Endothelial cell of umbilical vein (primary cell): ENCODE measurements around the gene IFNA8. TPM values are rescaled to one million over a fixed set of nuclear protein-coding genes. Genes with fewer than 3 reads are reported as not detected.
"Not testable (repeated sequence)": the region's sequence is repeated elsewhere in the genome, so short reads cannot be mapped to it uniquely, and the experiment has no call there.

Experiments
- BruUV-seq: library from RNA; stranded (reverse); fragments of 400-500 nt; replicated peaks from 2 replicates; lab custom pipeline; 2021; lab: Mats Ljungman, UMichigan
- CTCF ChIA-PET: fragments of 300-600, 350-600 bp; sonication (Branson Sonifier 250); formaldehyde crosslinking; loops from one replicate; lab custom pipeline; 2021; ENCODE audit warnings: antibody characterized with exemption, inconsistent platforms; lab: Charles Lee
- POLR2A ChIA-PET: fragments of 300-600, 350-600 bp; sonication (Branson Sonifier 250); formaldehyde crosslinking; loops from one replicate; lab custom pipeline; 2021; ENCODE audit warnings: antibody characterized with exemption, inconsistent platforms; lab: Charles Lee
- DNase-seq: peaks from one replicate; pipeline ENCODE4 v3.0.0-alpha.2; 2011; ENCODE audit warnings: low read depth, low spot score
- FAIRE-seq: peaks from 2 replicates; lab custom pipeline; 2011; peaks lifted over from hg19 to GRCh38; lab: Jason Lieb, UNC
- H2AFZ ChIP-seq: 2 replicates; pipeline ENCODE4 v1.6.0; 2012; ENCODE audit warnings: low read depth, low read length, control low read depth, inconsistent platforms
- H3K27ac ChIP-seq: 2 replicates; pipeline ENCODE4 v1.5.1; 2011; ENCODE audit warnings: low read depth, mild to moderate bottlenecking, control low read depth, low read length, moderate library complexity; ENCODE audit not compliant: insufficient read depth
- H3K27me3 ChIP-seq, 2 experiments: 2 replicates each; pipeline versions ENCODE4 v1.6.0 to v1.6.1; 2011; ENCODE audit warnings: low read length in 2 of 2, mixed read lengths in 1 of 2; ENCODE audit not compliant: control insufficient read depth in 2 of 2, insufficient read depth in 2 of 2
- H3K36me3 ChIP-seq, 2 experiments: 2 replicates in 1 of 2; 3 replicates in 1 of 2; pipeline ENCODE4 v1.5.1; 2011; ENCODE audit warnings: low read length in 2 of 2, mild to moderate bottlenecking in 1 of 2, moderate library complexity in 1 of 2; ENCODE audit not compliant: control insufficient read depth in 2 of 2, insufficient read depth in 2 of 2; ENCODE audit errors: extremely low read depth in 1 of 2
- H3K4me1 ChIP-seq: 3 replicates; pipeline ENCODE4 v1.5.1; 2011; ENCODE audit warnings: mild to moderate bottlenecking, low read length; ENCODE audit not compliant: control insufficient read depth, insufficient read depth; ENCODE audit errors: extremely low read depth
- H3K4me2 ChIP-seq: 2 replicates; pipeline ENCODE4 v1.6.1; 2011; ENCODE audit warnings: low read length, control low read depth, mixed read lengths; ENCODE audit not compliant: insufficient read depth
- H3K4me3 ChIP-seq, 3 experiments: fragments of 200-600 bp in 1 of 3; sonication (generic), shearing (Covaris generic) in 1 of 3; replicated peaks in 1 of 3; 2 replicates each; pipeline ENCODE4 v1.5.1; 2011 to 2016; ENCODE audit warnings: control low read depth in 3 of 3, low read length in 3 of 3, mild to moderate bottlenecking in 2 of 3, inconsistent platforms in 1 of 3, low read depth in 1 of 3, moderate library complexity in 1 of 3; ENCODE audit not compliant: insufficient read depth in 1 of 3
- H3K79me2 ChIP-seq: 2 replicates; pipeline ENCODE4 v1.6.0; 2012; ENCODE audit warnings: low read length, inconsistent platforms; ENCODE audit not compliant: control insufficient read depth, insufficient read depth
- H3K9ac ChIP-seq: replicated peaks from 2 replicates; pipeline ENCODE3; 2011; ENCODE audit warnings: low read length, control low read depth; ENCODE audit not compliant: insufficient read depth; ENCODE audit errors: extremely low read depth
- H3K9me1 ChIP-seq: replicated peaks from 3 replicates; pipeline ENCODE4 v1.6.0; 2011; ENCODE audit warnings: mild to moderate bottlenecking, low read length; ENCODE audit not compliant: control insufficient read depth, insufficient read depth; ENCODE audit errors: extremely low read depth
- H3K9me3 ChIP-seq: replicated peaks from 2 replicates; pipeline ENCODE4 v1.5.1; 2012; ENCODE audit warnings: low read length, inconsistent platforms; ENCODE audit not compliant: control insufficient read depth, insufficient read depth
- H4K20me1 ChIP-seq: replicated peaks from 2 replicates; pipeline ENCODE3; 2011; ENCODE audit warnings: mild to moderate bottlenecking, low read length; ENCODE audit not compliant: control insufficient read depth, insufficient read depth; ENCODE audit errors: extremely low read depth
- EZH2 ChIP-seq: IDR thresholded peaks from 2 replicates; pipeline ENCODE4 v1.6.1; 2012; ENCODE audit warnings: borderline replicate concordance, low read depth, mild to moderate bottlenecking, moderate library complexity, low read length, inconsistent platforms; ENCODE audit not compliant: severe bottlenecking
- FOS ChIP-seq: IDR thresholded peaks from 2 replicates; pipeline ENCODE4 v1.6.1; 2011; ENCODE audit warnings: mild to moderate bottlenecking, low read length, moderate library complexity, borderline replicate concordance; ENCODE audit not compliant: insufficient read depth
- GATA2 ChIP-seq: IDR thresholded peaks from 2 replicates; pipeline ENCODE4 v1.7.0; 2011; ENCODE audit warnings: low read depth, mild to moderate bottlenecking, moderate library complexity, mixed read lengths, low read length; ENCODE audit not compliant: insufficient read length, insufficient read depth
- JUN ChIP-seq: IDR thresholded peaks from 2 replicates; pipeline ENCODE4 v1.6.1; 2011; ENCODE audit warnings: borderline replicate concordance, low read depth; ENCODE audit not compliant: insufficient read length, insufficient read depth
- MYC ChIP-seq: IDR thresholded peaks from one replicate; pipeline ENCODE4 v1.6.1; 2011; ENCODE audit warnings: mild to moderate bottlenecking, low read depth, low read length
- POLR2A ChIP-seq: IDR thresholded peaks from 2 replicates; pipeline ENCODE4 v1.6.1; 2012; ENCODE audit warnings: low read depth, mild to moderate bottlenecking, control low read depth, low read length
- POLR2AphosphoS5 ChIP-seq: IDR thresholded peaks from 2 replicates; pipeline ENCODE4 v1.6.1; 2012; ENCODE audit warnings: low read depth, mild to moderate bottlenecking, control low read depth, low read length, moderate library complexity; ENCODE audit not compliant: insufficient read depth
- dilution Hi-C: fragments of 300-500 bp; cut with MboI; formaldehyde crosslinking; loops from one replicate; pipeline ENCODE4 v1.15.0; 2019; ENCODE audit warnings: low sequenced_read_pairs; ENCODE audit not compliant: extremely low pct_ligation_motif_present
- intact Hi-C: fragments of 100-400 bp; cut with micrococcal nuclease; formaldehyde crosslinking; loops from one replicate; pipeline ENCODE4 v1.10.0; 2022
- polyA plus RNA-seq, 4 experiments: library from polyadenylated mRNA; depleted of rRNA in 3 of 4; stranded (reverse) in 3 of 4; unstranded in 1 of 4; fragments of >200 nt; gene quantifications; 2 replicates each; pipeline versions ENCODE4 v1.2.1 to v1.2.3, GENCODE V29; 2011 to 2012; ENCODE audit warnings: missing spikeins in 1 of 4
- total RNA-seq: library from RNA; stranded (reverse); gene quantifications from 2 replicates; pipeline ENCODE4 v1.2.3, GENCODE V29; 2021
- TF ChIP-seq, protein P1 (sequence below), 2 donors: IDR thresholded peaks; 1 replicate in 1 of 2; 2 replicates in 1 of 2; pipeline ENCODE4 v1.5.1; 2011; ENCODE audit warnings: low read length in 2 of 2, mild to moderate bottlenecking in 2 of 2, moderate library complexity in 2 of 2, control low read depth in 1 of 2, inconsistent platforms in 1 of 2, low read depth in 1 of 2; ENCODE audit not compliant: insufficient read depth in 1 of 2; ENCODE audit errors: extremely low read depth in 1 of 2
- TF ChIP-seq, protein P2 (sequence below): IDR thresholded peaks from 2 replicates; pipeline ENCODE4 v1.6.1; 2011; ENCODE audit not compliant: insufficient read depth, insufficient read length

The IFNA8 gene
- total and polyA plus RNA-seq, 2 donors (not counting 3 experiments of a cell fraction or from before 2014, with no cell fraction given), result not detected

DNA sequence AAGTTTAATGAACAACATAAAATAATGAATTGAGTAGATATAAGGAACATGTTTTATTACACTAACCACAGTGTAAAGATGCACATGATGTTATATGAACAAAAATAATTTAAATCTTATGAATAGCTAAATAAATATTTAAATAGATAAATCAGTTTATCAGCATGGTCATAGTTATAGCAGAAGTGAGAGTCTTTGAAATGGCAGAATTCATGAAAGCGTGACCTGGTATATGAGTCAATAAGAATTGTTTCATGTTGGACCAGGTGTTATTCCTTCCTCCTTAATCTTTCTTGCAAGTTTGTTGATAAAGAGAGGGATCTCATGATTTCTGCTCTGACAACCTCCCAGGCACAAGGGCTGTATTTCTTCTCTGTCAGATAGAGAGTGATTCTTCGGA is 41.7 kb upstream of the IFNA8 start:
- dilution Hi-C loops, H3K4me1 ChIP-seq, intact Hi-C loops: not testable (repeated sequence)

DNA sequence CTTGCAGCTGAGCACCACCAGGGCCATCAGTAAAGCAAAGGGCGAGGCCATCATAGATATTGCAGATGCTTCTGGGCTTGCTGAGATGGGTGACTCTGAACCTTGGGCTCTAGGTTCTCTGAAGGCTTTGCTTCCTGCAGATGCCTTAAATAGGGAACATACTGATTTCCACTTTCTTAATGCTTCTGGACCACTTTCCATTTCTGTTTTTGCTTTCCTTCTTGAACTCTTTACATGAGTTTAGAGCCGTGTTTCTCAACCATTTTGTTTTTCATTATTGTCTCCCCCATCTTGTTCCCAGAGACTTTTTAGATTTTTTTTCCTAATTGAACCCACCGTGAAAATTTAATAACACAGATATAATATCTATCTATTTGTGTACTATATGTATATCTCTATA is 41.0 kb upstream of the IFNA8 start, which contains the start of gene IFNA13:
IFNA13 (minus strand) TSS at position 101 of the 400 bp plus-strand sequence; CDS start at position 54, 47 bp downstream.
- no TSS peak for BruUV-seq

More for the DNA sequence above, 41.7 kb upstream of the IFNA8 start:
- H3K9me1 ChIP-seq, H3K27ac ChIP-seq, H3K9me3 ChIP-seq, CTCF ChIA-PET, H3K79me2 ChIP-seq, H3K36me3 ChIP-seq, H4K20me1 ChIP-seq, H3K9ac ChIP-seq, POLR2A ChIA-PET, DNase-seq, BruUV-seq, H2AFZ ChIP-seq, FAIRE-seq, H3K4me2 ChIP-seq, H3K4me3 ChIP-seq: not testable (repeated sequence)
- peaks cover 3 to 28% of the 10 kb centered on the region in 2 experiments for H3K27me3 ChIP-seq

GRCh38 chr9:21371467-21371866 is 37.5 kb upstream of the IFNA8 start:
- FAIRE-seq, result peak; percentile 4
- intact Hi-C loops, H3K79me2 ChIP-seq, H3K9me3 ChIP-seq, H3K4me1 ChIP-seq, H3K9ac ChIP-seq, H4K20me1 ChIP-seq, BruUV-seq, H2AFZ ChIP-seq, dilution Hi-C loops, H3K36me3 ChIP-seq, H3K9me1 ChIP-seq, DNase-seq, H3K4me3 ChIP-seq, H3K4me2 ChIP-seq, POLR2A ChIA-PET, H3K27ac ChIP-seq: not testable (repeated sequence)
- CTCF ChIA-PET, result interaction anchor here (2.4 kb wide), 1 partner anchor 25 kb away, joined by 13 read pairs; no protein-coding TSS in a partner anchor
- peaks cover 0 to 16% of the 10 kb centered on the region in 2 experiments for H3K27me3 ChIP-seq

More for the DNA sequence above, 41.0 kb upstream of the IFNA8 start, which contains the start of gene IFNA13:
- Histone ChIP-seq H3K4me3 (no peak within 1 kb of the TSS), H2AFZ (no peak within 1 kb of the TSS), H3K27ac (no peak within 1 kb of the TSS), H3K4me1 (no peaks in the 10 kb centered on the region), H3K27me3 (peaks cover 1 to 28% of the 10 kb centered on the region in 2 experiments), H3K79me2 (no peaks in the 10 kb centered on the region), H3K4me2 (no peak within 1 kb of the TSS), H3K9ac (no peak within 1 kb of the TSS), H4K20me1 (no peaks in the 10 kb centered on the region), H3K9me1 (no peaks in the 10 kb centered on the region), H3K36me3 (no peaks in the 10 kb centered on the region), H3K9me3 (no peaks in the 10 kb centered on the region)
- dilution Hi-C loops, result no loop called here
- no peak for DNase-seq
- TF ChIP-seq JUN (no peak), EZH2 (no peak), POLR2AphosphoS5 (no peak), FOS (no peak), POLR2A (no peak), MYC (no peak), GATA2 (no peak)
- TF ChIP-seq, protein P1, sequence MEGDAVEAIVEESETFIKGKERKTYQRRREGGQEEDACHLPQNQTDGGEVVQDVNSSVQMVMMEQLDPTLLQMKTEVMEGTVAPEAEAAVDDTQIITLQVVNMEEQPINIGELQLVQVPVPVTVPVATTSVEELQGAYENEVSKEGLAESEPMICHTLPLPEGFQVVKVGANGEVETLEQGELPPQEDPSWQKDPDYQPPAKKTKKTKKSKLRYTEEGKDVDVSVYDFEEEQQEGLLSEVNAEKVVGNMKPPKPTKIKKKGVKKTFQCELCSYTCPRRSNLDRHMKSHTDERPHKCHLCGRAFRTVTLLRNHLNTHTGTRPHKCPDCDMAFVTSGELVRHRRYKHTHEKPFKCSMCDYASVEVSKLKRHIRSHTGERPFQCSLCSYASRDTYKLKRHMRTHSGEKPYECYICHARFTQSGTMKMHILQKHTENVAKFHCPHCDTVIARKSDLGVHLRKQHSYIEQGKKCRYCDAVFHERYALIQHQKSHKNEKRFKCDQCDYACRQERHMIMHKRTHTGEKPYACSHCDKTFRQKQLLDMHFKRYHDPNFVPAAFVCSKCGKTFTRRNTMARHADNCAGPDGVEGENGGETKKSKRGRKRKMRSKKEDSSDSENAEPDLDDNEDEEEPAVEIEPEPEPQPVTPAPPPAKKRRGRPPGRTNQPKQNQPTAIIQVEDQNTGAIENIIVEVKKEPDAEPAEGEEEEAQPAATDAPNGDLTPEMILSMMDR (IDR thresholded peaks at IDR 0.05; ENCODE audit: extremely low read depth in 1 of 2, insufficient read depth in 1 of 2, low read depth in 1 of 2, low read length in 2 of 2), result no peak
- TF ChIP-seq, protein P2, sequence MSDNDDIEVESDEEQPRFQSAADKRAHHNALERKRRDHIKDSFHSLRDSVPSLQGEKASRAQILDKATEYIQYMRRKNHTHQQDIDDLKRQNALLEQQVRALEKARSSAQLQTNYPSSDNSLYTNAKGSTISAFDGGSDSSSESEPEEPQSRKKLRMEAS, result no peak
- ChIA-PET POLR2A (no interaction called here), CTCF (interaction anchor here (1.1 kb wide), 1 partner anchor 28 kb away, joined by 3 read pairs; no protein-coding TSS in a partner anchor)
- intact Hi-C loops, result no loop called here
- no peak for FAIRE-seq
